ENCODE results near the gene TBC1D22A. TPM values are rescaled to one million over a fixed set of nuclear protein-coding genes. Genes with fewer than 3 reads are reported as not detected.

Gene TBC1D22A
- total and polyA plus RNA-seq, 9 of the 15 experiments (the other 6 are each of a cell fraction or from before 2014, with no cell fraction given): 0.20 to 11.5 (median 5.2) TPM

- no peak for TF ChIP-seq ETV6 (IDR thresholded peaks at IDR 0.05; ENCODE audit: borderline replicate concordance in 1 of 2, low read depth in 2 of 2, low read length in 1 of 2)
- TF ChIP-seq ETV6 (CRISPR knock-in tag; IDR thresholded peaks at IDR 0.05; ENCODE audit: borderline replicate concordance): no peak
These were observed 338.3 kb downstream of the TBC1D22A start (continued) for GRCh38 chr22:47100646-47101200.

- Histone ChIP-seq H3K9me3 (replicated peaks; ENCODE audit: control insufficient read depth, insufficient read depth, low read depth, low read length) (no peaks in the 10 kb centered on the region), H3K27ac (ENCODE audit: extremely low read depth, low read depth, low read length) (no peak overlapping the region), H3K79me2 (ENCODE audit: control insufficient read depth, insufficient read depth, low read length) (no peaks in the 10 kb centered on the region), H3K4me1 (replicated peaks in 1 of 2; ENCODE audit: control insufficient read depth in 2 of 2, insufficient read depth in 2 of 2, low read length in 2 of 2) (no peaks in the 10 kb centered on the region), H3K4me3 (no peak overlapping the region), H3K27me3 (ENCODE audit: control insufficient read depth in 2 of 2, insufficient read depth in 2 of 2, low read length in 2 of 2) (no peaks in the 10 kb centered on the region), H4K20me1 (replicated peaks; ENCODE audit: control insufficient read depth, insufficient read depth, low read length) (no peaks in the 10 kb centered on the region), H3K36me3 (ENCODE audit: control insufficient read depth, insufficient read depth, low read length) (no peaks in the 10 kb centered on the region), H2AFZ (ENCODE audit: low read depth, low read length) (no peak overlapping the region), H3K9ac (ENCODE audit: insufficient read depth in 1 of 2, low read depth in 2 of 2, low read length in 2 of 2) (no peak overlapping the region), H3K9me1 (ENCODE audit: control insufficient read depth, insufficient read depth, low read length) (no peaks in the 10 kb centered on the region), H3K4me2 (ENCODE audit: insufficient read depth, low read length) (no peak overlapping the region)
- DNase-seq (ENCODE audit: extremely low read depth in 1 of 4, low spot score in 3 of 4) (no peak), FAIRE-seq (no peak), ATAC-seq (no peak)
- POLR2A ChIA-PET: no interaction called here
- BruUV-seq (replicated peaks): no TSS peak
- in situ Hi-C loops (cut with MboI) (no loop called here), intact Hi-C loops (cut with micrococcal nuclease) (no loop called here)
- 76% methylated on average over 10 of the region's 16 CpGs for WGBS (ENCODE audit: insufficient coverage, low coverage, missing lambda C conversion rate)
- CTCF ChIA-PET (ENCODE audit: low intra/inter-chr PET ratio): no interaction called here
- TF ChIP-seq ZNF408 (CRISPR knock-in tag; IDR thresholded peaks at IDR 0.05; ENCODE audit: low read depth) (no peak), ZBTB7A (IDR thresholded peaks at IDR 0.05; ENCODE audit: borderline replicate concordance, control insufficient read depth, low read depth, low read length) (no peak), SMARCE1 (IDR thresholded peaks at IDR 0.05) (no peak), ZNF174 (CRISPR knock-in tag; IDR thresholded peaks at IDR 0.05) (no peak), PATZ1 (CRISPR knock-in tag; IDR thresholded peaks at IDR 0.05; ENCODE audit: borderline replicate concordance) (no peak), ZNF785 (CRISPR knock-in tag; IDR thresholded peaks at IDR 0.05) (no peak), ZSCAN32 (CRISPR knock-in tag; IDR thresholded peaks at IDR 0.05) (no peak), AFF1 (IDR thresholded peaks at IDR 0.05; ENCODE audit: low read depth in 1 of 2, partially characterized antibody in 2 of 2) (no peak), XRCC4 (IDR thresholded peaks at IDR 0.05; ENCODE audit: extremely low read depth, insufficient read depth, insufficient read length) (no peak), SREBF2 (CRISPR knock-in tag; IDR thresholded peaks at IDR 0.05) (no peak), SIX5 (IDR thresholded peaks at IDR 0.05; ENCODE audit: borderline replicate concordance in 1 of 2, insufficient read depth in 1 of 2, low read depth in 1 of 2, low read length in 2 of 2) (no peak), SMC3 (conservative IDR thresholded peaks at IDR 0.05; ENCODE audit: insufficient read depth, low read depth, low read length) (no peak)
These were observed 339.0 kb downstream of the TBC1D22A start for GRCh38 chr22:47101321-47101885.

Data from K562 (cell line).